Hematopoietic multipotent progenitor cell treated with erythropoietin and hydrocortisone succinate and interleukin-3 and kit ligand, for 15 days (in vitro differentiated cells): ENCODE results near the gene DNAJC4.
A peak's percentile ranks its signal among the peaks of the same experiment; 100 is the strongest.

Experiments used
- DNase-seq: peaks from one replicate; pipeline ENCODE4 v3.0.0-alpha.2; 2015; ENCODE audit warnings: low spot score

DNAJC4 gene

DNA sequence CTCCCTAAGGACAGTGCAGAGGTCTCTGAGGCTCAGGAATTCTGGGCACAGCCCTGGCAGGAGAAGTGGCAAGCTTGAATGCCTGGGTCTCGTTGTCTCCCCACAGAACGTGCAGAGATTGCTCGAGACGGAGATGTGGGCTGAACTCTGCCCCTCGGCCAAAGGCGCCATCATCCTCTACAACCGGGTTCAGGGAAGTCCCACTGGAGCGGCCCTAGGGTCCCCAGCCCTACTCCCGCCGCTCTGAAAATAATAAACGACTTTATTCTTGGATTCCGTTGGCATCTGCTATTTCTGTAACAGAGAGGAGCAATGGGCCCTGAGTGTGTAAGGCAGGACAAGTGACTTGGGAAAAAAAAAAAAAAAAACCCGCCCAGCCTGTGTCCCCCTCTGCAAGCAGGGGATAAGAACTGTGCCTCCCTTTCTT is 591 bp upstream of the DNAJC4 start:
- no peak for DNase-seq

DNA sequence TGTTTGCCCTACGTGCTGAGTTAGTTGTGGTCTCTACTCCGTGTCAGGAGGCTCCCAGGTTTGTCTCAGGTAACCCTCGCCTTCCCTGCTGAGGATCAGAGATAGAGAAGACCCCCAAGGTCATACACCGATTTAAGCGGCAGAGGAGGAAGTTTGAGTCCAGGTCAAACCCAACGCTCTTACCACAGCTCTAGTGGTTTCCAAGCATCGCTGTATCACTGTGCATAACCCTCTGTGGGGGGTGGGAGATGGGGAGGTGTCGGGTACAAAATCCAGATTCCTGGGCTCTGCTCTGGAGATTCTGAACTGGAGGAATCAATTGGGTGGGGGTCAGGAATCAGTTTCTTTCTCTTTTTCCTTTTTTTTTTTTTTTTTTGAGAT is 627 bp downstream of the DNAJC4 start:
- no peak for DNase-seq

DNA sequence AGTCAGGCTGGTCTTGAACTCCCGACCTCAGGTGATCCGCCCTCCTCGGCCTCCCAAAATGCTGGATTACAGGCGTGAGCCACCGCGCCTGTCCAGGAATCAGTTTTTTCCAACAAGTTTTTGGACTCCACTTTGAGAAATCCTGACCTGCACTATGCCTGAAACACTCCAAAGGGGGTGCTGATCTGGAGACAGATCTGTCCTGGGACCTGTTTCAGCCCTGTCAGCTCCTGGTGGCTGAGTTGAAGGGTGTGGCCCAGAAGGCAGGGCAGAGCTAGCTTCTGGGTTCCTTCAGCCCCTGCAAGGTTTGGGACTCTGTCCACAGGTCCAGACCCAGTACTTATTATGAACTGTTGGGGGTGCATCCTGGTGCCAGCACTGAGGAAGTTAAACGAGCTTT is 1.2 kb downstream of the DNAJC4 start:
- DNase-seq = no peak

DNA sequence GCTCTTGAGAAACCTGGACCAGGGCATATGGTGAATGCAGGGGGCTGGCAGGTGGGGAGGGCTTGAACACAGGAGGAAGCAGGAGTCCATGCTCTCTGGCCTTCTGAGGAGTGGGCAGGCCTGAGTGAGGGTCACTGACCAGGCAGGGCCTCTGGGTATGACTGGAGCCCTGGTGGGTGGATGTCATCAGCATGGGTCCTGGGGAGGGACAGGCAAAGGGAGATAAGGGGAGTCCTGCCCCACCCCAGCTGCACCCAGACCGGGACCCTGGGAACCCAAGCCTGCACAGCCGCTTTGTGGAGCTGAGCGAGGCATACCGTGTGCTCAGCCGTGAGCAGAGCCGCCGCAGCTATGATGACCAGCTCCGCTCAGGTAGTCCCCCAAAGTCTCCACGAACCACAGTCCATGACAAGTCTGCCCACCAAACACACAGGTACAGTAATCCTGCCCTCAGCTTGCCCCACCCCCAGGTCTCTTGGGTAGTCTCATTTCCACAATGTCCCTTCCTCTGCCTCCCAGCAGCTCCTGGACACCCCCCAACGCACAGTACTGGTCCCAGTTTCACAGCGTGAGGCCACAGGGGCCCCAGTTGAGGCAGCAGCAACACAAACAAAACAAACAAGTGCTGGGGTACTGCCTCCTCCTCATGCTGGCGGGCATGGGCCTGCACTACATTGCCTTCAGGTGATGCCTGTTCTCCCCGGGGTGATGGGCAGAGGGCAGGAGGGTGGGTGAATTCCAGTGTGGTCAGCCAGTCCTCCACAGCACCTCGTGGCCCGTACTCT is 2.0 kb downstream of the DNAJC4 start:
- no peak for DNase-seq

GRCh38 chr11:64232967-64233315 is 2.6 kb downstream of the DNAJC4 start:
- DNase-seq = no peak

GRCh38 chr11:64233913-64234586 is 3.7 kb downstream of the DNAJC4 start, which contains the start of gene VEGFB:
Gene VEGFB, plus strand, starts transcription at chr11:64234584. Its CDS starts 250 bp downstream, at chr11:64234834.
- no peak for DNase-seq

GRCh38 chr11:64234647-64235379 is 4.5 kb downstream of the DNAJC4 start:
- no peak for DNase-seq

DNA sequence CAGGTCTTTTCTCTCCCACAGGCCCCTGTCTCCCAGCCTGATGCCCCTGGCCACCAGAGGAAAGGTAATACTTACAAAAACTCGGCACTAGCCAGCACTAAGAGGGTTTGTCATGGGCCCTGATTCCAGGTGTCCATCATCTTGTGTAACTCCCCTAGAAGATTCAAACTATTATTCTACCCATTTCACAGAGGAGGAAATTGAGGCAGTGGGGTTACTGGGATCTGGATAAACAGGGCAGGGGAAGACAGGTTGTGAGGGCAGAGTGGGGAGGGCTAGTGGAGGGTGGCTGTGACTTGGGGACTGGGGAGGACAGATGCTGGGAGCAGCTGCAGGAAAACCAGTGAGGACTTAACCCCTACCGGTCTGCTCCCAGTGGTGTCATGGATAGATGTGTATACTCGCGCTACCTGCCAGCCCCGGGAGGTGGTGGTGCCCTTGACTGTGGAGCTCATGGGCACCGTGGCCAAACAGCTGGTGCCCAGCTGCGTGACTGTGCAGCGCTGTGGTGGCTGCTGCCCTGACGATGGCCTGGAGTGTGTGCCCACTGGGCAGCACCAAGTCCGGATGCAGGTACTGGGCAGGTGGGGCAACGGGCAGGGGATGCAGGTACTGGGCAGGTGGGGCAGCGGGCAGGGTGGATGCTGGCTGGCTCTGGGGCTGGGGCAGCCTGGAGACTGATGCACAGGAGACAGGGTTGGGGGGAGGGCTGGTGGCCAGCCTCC is 5.3 kb downstream of the DNAJC4 start:
- no peak for DNase-seq

DNA sequence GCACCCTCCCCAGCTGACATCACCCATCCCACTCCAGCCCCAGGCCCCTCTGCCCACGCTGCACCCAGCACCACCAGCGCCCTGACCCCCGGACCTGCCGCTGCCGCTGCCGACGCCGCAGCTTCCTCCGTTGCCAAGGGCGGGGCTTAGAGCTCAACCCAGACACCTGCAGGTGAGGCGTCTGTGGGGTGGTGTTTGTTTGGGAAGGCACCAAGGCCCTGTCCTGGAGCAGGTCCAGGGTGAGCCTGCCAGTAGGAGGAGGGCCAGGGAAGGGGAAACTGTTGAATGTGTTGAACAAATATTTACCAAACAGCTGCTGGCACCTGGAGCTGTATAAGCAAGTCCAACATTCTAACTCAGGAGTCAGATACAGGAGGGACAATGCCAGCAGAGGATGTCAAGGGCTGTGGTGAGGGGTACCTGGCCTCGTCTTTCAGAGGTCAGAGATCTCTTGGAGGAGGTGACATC is 7.2 kb downstream of the DNAJC4 start:
- no peak for DNase-seq

DNA sequence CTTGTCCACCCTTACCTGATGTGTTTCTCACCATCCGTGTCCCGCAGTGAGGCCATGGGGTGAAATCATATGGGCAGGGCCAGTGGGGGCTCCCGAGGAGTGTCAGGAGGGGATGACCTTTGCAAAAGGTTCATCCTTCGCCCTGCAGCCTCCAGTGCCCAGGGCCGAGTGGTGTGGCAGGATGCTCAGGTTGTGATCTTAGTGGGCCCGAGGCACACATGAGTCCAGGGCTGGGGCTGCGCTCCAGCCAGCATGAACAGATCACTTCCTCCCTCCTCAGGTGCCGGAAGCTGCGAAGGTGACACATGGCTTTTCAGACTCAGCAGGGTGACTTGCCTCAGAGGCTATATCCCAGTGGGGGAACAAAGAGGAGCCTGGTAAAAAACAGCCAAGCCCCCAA is 7.7 kb downstream of the DNAJC4 start:
- DNase-seq = no peak

DNA sequence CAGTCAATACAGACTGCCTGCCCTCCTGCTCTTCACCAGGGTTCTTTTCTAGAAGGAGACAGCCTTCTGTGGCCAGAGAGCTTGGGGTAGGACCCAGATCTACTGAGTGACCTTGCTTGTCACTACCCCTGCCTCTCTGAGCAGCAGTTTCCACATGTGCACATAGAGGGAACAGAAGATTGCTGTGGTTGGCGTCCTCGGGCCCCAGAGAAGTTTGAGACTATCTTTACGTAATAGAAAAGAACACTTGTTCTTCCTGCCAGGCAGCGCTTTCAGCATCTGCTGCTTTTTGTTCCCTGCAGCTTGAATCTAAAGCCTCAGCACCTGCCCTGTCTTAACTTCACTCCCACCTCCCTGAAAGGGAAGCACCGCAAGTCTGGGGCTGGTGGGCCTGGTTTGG is 8.7 kb downstream of the DNAJC4 start:
- DNase-seq = no peak

- no peak for DNase-seq
These were observed 9.5 kb downstream of the DNAJC4 start for GRCh38 chr11:64239662-64240434.

DNA sequence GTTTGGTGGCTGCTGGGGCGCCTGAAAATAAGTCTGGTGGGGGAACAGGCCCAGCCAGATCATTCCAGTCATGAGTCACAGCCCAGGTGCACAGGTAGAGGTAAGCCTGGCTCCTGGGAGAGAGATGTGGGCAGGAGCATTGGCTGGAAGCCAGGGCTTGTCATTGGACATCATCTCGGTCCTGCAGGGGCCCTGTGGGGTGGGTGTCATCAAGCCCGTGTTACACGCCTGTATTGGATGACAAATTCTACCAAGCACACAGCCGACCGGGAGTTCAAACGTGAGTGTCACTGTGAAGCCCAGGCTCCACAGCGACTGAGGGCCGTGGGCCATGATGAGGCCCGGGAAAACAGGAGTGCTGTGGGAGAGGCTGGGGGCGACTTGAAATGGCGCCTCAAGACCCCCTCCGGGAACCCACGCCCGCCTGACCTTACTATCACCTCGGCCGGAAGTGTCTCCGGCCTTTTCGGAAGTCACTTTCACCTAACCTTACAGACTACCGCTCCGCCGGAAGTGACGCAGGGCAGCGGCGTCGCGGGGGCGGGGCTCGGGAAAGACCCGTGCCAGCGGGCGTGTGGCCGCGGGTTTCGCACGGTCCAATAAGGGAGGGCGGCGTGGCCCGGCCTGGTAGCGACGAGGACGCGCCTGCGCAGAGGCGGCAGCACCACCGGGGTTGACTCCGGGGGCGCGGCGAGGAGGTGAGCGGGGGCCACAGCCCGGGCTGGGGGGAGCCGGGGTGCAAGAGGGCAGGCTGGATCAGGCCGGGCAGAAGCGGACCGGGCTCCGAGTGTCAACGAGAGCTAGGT is 10.3 kb downstream of the DNAJC4 start, which contains the start of gene FKBP2:
TSS of gene FKBP2 (plus strand) at position 661 of the 806 bp plus-strand sequence. CDS start 1,293 bp downstream, outside the sequence.
- DNase-seq = peak; percentile 98

DNA sequence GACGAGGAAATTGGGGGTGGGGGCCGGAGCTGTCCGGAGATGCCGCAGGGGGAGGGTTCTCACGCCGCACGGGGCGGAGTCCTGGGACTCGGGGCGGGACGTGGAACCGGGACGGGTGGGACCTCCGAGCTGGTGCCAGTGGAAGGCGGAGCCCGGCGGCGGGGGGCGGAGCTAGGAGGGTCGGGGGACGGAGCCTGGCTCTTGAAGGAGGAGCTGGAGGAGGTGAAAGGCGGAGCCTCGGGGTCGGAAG is 10.8 kb downstream of the DNAJC4 start:
- DNase-seq = peak; percentile 99

DNA sequence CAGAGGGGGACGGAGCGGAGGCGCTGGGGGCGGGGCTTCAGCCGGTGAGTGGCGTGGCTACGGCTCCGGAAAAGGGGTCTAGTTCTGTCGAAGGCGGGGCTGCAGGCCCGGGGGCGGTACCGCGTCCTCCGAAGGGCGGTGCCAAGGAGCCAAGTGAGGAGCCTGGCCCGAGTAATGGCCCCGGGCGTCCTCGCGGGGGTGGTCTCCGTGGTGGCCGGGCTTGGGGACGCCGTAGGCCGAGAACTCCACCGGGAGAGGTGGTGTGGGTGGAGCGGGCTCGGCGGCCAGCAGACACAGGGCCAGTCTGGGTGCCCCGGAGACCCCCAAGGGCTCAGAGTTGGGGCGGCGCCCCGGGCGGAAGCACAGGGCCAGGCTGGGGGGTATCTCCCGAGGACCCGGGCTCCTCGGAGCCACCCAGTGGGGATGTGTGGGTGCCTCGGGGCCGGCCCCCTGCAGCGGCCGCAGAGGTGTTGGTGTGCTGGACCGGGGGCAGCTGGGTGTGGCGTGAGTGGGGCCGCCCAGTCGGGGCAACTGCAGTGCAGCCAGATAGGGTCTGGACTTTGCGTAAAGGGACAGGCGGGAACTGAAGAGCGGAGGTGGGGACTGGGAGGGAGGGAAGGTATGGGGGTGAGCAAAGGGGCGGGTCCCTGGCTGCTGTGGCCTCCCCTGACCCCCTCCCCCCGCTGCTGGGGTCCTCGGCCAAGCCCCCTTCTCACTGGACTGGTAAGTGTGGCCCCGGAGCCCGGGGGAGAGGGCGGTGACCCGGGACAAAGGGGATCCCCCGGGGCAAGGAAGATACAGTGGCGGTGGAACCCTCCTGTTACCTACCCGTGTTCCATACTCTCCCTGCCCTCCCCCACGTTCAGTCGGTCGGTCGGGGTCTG is 11.4 kb downstream of the DNAJC4 start:
- no peak for DNase-seq

DNA sequence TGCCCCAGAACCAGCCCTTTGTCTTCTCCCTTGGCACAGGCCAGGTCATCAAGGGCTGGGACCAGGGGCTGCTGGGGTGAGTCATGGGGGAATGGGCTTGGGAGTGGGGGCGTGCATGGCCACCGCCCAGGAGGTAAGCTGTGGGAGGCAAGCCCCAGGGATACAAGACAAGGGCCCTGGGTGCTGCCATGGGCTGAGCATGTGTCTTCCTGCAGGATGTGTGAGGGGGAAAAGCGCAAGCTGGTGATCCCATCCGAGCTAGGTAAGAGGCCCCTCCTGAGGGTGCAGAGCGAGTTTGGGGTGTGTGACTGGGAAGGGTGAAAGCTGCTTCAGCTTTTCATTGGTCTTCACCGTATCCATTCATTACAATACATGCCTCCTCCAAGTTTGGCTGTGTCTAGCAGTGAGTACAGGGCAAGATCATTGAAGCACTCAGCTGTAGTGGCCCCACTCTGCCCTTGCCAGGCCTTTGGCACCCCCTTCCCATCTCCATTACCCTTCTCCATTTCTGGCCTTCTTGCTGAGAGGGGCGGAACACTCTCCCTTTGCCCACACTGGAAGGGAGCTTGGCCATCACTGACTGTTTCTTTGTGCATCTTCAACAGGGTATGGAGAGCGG is 13.0 kb downstream of the DNAJC4 start:
- DNase-seq = no peak

DNA sequence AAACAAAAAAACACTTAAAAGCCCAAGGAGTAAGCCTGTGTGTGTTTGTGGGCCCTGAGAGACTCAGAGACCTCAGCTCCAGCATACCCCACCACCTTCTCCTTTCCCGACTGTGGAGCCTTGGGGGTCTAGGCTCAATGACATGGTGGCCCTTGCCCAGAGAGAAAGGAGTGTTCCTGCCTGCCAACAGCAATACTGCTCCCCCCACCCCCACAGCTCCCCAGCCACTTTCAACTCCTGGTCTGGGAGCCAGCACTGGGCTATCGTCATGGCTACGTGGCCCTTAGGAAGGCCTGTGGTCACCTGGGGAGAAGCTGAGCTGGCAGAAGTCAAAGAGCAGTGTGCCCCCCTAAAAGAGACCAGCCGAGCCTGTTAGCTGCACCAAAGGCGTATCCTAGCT is 13.8 kb downstream of the DNAJC4 start:
- DNase-seq = no peak

GRCh38 chr11:64244966-64245365 is 14.6 kb downstream of the DNAJC4 start:
- DNase-seq = no peak

DNA sequence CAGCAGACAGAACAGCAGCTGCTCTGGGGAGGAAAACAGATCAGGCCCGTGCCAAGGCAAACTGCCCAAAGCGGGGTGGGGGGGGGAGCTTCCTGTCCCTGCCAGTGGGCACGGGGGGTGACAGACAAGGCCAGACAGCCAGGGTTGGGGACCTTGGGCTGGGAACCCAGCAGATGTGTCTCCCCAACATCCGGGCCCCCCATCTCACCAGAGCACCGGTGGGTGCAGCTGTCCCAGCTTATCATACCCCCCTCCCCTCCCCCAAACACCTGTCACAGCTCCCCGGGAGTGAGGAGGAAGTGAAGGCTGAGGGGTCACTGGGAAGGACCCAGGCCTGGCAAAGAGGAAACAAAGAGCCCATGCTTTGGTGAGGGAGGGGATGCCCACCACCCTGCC is 15.1 kb downstream of the DNAJC4 start:
- DNase-seq = no peak
